GM18502 (cell line): ENCODE data around the gene NSMCE4A.
"Not testable (repeated sequence)": the region's sequence is repeated elsewhere in the genome, so short reads cannot be mapped to it uniquely, and the experiment has no call there.

Source experiments
- ATAC-seq: cut with Tn5 transposase; IDR thresholded peaks from one replicate; pipeline ENCODE4 v1.9.1; 2021; ENCODE audit warnings: mild to moderate bottlenecking; ENCODE audit not compliant: unreplicated experiment, poor library complexity

The NSMCE4A gene

DNA sequence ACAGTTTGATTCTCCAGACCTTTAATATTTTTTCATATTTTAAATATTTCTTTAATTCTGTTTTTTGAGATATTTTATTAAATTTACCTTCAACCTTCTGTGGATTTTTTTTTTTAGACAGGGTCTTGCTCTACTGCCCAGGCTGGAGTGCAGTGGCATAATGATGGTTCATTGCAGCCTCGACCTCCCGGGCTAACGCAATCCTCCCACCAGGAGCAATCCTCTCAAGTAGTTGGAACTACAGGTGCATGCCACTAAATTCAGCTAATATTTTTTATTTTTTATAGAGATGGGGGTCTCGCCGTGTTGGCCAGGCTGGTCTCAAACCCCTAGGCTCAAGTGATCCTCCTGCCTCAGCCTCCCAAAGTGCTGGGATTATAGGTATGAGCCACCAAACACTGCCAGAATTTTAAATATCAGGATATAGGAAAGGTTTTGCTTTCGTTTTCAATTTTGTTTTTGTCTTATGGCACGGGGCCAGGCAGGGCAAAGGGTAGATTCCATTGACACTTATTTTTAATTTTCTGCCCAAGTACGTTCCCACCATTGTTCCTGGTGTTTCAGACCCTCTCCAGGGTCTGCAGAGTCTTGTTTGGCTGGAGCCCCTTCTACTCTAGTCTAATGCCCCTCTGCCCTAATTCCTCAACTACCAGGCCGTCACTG lies 15.1 kb upstream of the NSMCE4A start:
- no peak for ATAC-seq

GRCh38 chr10:121988361-121989324 lies 13.6 kb upstream of the NSMCE4A start, which contains the start of gene TACC2:
TSS of gene TACC2 (plus strand) at chr10:121989163. CDS start at chr10:122021982, 32,819 bp downstream.
- no peak for ATAC-seq

DNA sequence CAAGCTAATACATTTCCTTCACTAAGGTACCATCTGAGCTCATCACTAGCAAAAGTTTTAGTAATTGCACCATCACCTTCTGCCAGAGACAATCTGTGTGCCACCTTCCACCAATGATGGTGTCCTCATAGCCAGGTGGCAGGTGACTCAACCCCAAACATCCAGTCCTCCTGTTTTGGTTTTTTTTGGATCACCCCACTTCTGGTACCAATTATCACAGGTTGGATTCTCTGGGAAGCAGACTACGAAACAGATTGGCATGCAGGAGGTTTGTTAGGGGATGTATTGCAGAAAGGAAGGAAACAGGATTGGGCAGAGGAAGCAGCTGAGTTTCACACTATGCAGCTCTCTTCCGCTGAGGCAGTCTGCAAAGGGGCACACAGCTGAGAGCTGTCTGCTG lies 9.4 kb upstream of the NSMCE4A start:
- no peak for ATAC-seq

DNA sequence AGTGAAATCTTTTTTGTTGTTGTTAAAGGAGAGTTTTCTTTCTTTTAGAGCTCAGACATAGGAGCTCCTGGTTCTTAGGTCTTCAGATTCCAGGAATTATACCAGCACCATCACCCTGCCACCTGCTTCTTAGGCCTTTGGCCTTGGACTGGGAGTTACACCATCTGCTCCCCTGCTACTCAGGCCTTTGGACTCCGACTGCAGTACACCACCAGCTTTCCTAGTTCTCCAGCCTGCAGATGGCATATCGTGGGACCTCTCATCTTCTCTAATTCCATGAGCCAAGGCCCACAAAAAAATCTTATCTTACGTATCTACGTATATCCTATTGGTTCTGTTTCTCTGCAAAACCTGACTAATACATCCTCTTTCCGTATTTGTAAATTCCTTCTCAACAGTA lies 8.8 kb upstream of the NSMCE4A start:
- ATAC-seq = no peak

DNA sequence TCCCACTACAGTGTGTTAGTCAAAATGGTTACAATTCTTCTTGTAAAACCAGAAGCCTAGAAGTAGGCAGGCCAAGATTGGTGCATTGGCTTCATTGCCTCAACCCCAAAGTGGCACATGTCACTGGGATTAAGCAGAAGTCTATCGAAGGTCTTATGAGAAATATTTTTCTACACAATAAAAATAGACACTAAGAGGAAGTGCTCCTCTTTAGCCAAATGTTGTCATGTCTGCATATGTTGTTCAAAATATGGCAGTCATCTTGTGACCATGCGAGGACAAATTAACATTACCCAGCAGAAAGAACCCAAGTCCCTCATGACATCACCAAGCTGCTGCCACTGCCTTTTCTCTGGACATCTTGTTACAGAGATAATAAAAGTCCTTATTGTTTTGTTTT lies 6.3 kb upstream of the NSMCE4A start:
- no peak for ATAC-seq

- no peak for ATAC-seq
Observed at GRCh38 chr10:121978511-121978910, 3.5 kb upstream of the NSMCE4A start.

GRCh38 chr10:121976607-121977006 lies 1.6 kb upstream of the NSMCE4A start:
- no peak for ATAC-seq

DNA sequence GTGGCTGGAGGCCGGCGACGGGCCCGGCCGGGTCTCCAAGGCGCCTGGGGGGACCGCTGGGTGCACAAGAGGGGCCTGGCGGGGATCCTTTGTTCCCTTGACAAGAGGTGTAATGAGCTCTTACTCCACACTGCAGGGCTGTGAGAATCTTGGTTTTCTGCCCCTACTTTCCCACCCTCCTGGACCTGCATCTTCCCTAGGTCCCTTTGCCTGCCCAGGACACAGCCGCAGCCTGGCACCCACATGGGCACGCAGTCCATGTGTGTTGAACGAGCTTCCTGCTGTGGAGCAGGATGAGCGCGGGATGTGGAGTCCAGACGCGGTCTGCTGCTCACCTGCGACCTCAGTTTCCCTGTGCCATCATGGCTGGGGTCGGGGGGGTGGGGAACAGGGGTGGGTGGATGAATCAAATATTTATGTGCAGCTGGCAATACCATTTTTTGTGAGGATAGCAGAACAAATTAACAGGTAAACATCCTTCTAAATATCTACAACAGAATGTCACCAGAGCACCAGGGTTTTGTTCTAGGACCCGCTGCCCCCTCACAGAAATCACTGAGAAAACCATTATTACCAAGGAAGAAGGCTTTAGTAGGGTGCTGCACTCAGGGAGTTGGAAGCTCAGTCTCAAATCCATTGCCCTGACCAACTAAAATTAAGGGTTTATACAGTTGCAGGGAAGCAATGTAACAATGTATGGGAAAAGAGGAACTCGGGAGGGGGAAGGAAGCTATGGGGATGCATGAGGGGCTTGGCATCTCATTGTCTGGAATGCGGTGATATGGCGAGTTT lies 474 bp upstream of the NSMCE4A start:
- peak; percentile 26 for ATAC-seq

DNA sequence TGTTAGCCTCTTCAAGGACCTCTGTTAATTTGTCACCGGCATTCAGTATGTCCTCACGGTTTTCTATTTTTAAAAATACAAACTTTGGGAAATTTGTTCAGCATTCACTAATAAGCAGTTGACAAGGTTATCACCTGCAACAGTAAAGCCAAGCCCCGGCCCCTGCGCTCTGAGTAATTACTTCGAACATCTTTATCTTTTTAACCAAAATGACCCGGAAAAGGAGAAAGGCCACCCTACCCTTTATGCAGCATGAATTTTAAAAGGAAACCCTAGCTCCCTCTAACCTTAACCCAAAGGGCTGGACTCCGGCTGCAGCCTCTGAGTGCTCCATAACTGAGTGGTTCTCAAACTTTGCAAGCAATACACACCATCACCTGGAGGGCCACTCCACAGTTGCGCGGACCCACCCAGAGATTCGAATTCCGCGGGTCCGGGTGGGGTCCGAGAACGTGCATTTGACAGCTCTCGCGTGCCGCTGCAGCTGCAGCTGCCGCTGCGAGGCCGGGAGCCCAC lies 940 bp downstream of the NSMCE4A start:
- peak; percentile 24 for ATAC-seq

GRCh38 chr10:121969086-121969485 lies 5.9 kb downstream of the NSMCE4A start:
- ATAC-seq = not testable (repeated sequence)

DNA sequence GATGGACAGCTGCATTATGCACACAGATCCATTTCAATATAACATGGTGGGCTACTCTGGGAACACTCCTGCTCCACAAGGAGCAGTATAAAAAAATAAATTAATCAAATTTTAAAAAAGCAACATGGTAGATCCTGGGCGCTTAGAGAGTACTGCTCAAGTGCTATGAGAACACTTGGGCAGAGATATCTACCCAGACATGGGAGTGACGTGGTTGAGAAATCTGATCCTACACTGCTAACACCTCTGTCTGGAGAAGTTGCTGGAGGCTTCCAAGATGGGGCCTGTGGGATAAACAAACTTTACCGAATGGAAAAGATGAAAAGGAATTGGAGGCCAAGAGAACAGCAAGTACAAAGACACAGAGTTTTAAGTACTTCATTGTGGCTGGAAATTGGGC lies 9.0 kb downstream of the NSMCE4A start:
- no peak for ATAC-seq

- no peak for ATAC-seq
Observed at GRCh38 chr10:121961456-121961855, 13.6 kb downstream of the NSMCE4A start.

DNA sequence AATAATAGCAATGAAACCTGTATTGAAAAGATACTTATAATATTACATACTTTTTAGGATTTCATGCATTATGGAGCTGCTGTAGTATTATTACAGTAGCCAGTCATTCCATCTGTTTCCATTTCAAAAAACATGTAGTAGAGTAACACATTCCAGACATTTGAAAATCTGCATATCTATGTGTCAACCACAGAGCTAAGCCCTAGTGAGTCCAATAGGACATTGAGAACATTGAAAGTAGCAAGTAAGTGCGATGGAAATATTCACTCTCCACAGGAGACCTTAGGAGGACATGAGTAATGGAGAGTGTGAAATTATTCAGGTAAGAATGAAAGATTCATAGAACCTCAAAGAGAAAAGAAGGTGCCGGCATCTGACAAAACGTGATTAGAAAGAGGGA lies 15.3 kb downstream of the NSMCE4A start:
- no peak for ATAC-seq

DNA sequence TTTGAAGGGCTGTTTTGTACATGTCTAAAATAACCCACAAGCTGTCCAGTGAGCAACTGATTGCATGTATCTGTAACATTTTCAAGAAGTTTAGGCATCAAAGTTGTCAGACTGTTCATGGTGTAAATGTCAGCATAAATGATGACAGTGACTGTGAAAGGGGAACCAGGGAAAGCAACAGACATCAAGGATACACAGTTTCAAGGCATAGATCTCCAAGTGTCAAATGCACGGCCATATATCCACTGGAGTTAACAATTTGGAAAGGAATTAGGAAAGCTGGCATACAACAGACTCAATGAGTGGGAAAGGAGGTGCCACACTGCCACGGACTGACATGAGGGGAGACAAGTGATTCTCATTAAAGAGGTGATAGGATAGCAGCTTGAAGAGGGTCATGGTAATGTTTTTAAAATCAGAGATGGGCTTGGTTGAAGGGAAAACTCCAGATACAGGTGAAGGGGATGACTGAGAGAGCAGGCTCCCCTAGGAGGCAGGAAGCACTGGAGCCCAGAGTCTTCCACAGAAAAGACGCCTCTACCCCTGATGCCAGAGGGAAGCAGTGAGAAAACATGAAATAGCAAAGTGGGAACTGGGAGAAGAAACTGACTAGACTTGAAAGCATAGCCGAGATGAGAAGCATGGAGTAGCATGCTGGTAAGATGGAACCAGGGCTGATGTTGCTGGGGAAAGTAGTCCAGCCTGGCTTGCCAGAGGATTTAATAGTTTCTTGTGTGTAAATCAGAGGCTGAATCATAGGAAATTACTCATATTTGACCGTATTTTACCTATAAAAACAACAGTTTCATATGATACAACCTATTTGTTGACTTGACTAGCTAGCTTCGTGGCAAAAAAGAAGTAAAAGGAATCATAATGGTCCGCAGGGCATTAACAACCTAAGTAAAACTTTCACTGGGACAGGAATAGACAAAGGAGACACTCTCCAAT lies 18.6 kb downstream of the NSMCE4A start:
- no peak for ATAC-seq

GRCh38 chr10:121952226-121952625 lies 22.8 kb downstream of the NSMCE4A start:
- no peak for ATAC-seq

- no peak for ATAC-seq
Observed at GRCh38 chr10:121949451-121949850, 25.6 kb downstream of the NSMCE4A start.

DNA sequence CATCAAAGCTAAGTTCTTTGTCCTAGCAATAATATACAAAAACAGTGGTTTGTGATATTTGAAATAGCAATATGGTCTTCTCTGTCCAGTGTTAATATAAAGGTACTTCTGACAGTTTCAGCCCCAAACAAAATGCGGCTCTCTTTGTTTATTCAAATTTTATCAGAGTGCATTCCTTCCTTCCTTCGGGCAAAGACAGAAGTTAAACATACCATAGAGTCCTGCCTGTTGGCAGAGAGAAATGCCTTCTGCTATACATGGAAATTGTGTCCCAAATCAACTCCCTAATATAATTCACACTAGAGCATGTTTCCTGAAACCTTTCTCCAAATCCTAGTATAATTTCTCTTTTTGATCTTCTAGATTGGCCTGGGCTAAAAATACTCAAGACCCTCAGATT lies 26.0 kb downstream of the NSMCE4A start:
- no peak for ATAC-seq

DNA sequence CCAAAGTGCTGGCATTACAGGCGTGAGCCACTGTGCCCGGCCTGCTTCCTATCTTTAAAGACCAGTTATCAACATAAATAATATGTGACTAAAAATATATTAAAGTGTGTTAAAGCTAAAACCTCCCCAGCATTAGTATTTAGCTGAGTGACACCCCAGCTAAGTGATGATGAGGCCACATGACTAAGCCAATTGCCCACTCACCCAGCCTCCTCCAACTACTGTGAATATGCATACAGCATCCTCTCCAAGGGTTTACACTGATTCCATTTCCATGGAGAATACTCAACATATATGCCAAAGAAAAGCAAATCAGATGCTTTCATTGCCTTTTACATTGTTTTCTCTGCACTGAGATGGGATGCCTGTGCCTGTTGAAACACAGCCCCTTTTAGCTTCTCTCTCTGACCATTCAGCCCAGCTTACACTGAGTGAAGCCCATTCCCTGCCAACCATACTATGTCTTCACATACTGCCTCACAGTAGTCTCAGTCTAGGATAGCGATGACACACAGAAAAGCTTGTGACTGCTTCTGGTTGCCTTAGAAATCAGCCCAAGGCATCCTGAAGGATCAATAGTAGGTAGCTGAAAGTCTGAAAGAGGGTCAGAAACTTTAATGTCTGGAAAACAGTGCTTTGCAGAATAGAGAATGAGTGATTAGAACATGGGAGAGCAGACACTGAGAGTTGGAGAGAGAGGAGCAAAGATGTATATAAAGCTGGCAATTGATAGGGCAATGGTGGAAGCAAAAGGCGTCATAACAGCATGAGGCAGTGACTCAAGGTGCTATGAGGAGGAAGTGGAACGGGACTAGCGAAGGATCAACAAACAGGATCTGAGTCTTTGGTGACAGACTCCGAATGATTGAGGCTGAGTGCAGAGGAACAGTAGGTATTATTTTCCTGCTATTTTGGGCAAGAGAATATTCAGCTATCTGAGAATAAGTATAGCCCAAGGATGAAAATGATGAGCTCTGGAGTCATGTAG lies 27.4 kb downstream of the NSMCE4A start:
- no peak for ATAC-seq
